GM21737 (cell line): ENCODE measurements around the gene YJEFN3.

ENCODE experiments used
- ATAC-seq: cut with Tn5 transposase; IDR thresholded peaks from one replicate; pipeline ENCODE4 v1.9.1; 2021; ENCODE audit warnings: mild to moderate bottlenecking, moderate library complexity; ENCODE audit not compliant: unreplicated experiment

The YJEFN3 gene

GRCh38 chr19:19495614-19496603 is 32.8 kb upstream of the YJEFN3 start:
- ATAC-seq = no peak

GRCh38 chr19:19498255-19498991 is 30.3 kb upstream of the YJEFN3 start:
- no peak for ATAC-seq

GRCh38 chr19:19499272-19499995 is 29.3 kb upstream of the YJEFN3 start:
- ATAC-seq = no peak

GRCh38 chr19:19500975-19501644 is 27.6 kb upstream of the YJEFN3 start:
- no peak for ATAC-seq

- no peak for ATAC-seq
Observed at GRCh38 chr19:19501798-19502197, 26.9 kb upstream of the YJEFN3 start.

- no peak for ATAC-seq
Observed at GRCh38 chr19:19502281-19502680, 26.4 kb upstream of the YJEFN3 start.

GRCh38 chr19:19502808-19503602 is 25.7 kb upstream of the YJEFN3 start:
- ATAC-seq = no peak

GRCh38 chr19:19504754-19505668 is 23.7 kb upstream of the YJEFN3 start:
- no peak for ATAC-seq

- ATAC-seq = no peak
Observed at GRCh38 chr19:19505669-19506326, 22.9 kb upstream of the YJEFN3 start.

GRCh38 chr19:19506592-19506991 is 22.1 kb upstream of the YJEFN3 start:
- no peak for ATAC-seq

- no peak for ATAC-seq
Observed at GRCh38 chr19:19507354-19507753, 21.4 kb upstream of the YJEFN3 start.

GRCh38 chr19:19508217-19508616 is 20.5 kb upstream of the YJEFN3 start:
- ATAC-seq = no peak

- ATAC-seq = no peak
Observed at GRCh38 chr19:19510432-19510831, 18.3 kb upstream of the YJEFN3 start.

GRCh38 chr19:19513682-19514081 is 15.0 kb upstream of the YJEFN3 start:
- ATAC-seq = no peak

- ATAC-seq = no peak
Observed at GRCh38 chr19:19514215-19514657, 14.5 kb upstream of the YJEFN3 start.

- ATAC-seq = no peak
Observed at GRCh38 chr19:19514881-19515641, 13.7 kb upstream of the YJEFN3 start, which contains the start of gene TSSK6. TSSK6 (minus strand) TSS chr19:19515548; CDS start chr19:19515427, 121 bp downstream.
